ENCODE measurements around the gene CAMTA1. TPM values are rescaled to one million over a fixed set of nuclear protein-coding genes. Genes with fewer than 3 reads are reported as not detected.

Gene CAMTA1
- total RNA-seq, 6 donors from 2014 or later = 38.8 to 74.0 (median 46.1) TPM

DNA sequence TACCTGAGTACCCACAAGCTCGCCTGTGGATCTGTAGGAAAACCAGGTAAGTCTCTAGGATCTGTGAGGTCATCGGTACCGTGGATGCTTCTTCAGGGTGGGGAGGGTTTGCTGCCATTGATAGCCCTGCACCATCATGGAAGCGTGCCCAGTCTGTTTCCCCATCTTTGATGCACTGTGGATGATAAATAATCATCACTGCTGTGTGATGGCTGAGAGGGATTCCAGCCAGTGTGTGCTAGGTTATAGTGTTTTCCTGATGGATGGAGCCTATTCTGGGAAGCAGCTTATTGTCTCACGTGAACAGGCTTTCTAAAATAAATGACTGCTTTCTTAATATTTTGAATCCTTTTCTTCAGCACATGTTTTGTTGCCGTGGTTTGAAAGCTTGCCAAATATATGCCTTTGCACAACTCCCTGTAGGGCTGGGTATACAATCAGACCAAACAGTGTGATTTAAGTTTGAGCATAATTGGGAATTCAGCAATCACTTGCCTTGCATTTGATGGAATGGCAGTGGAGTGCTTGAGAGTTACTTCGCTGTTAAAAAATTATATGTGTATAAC, 113.8 kb downstream of the CAMTA1 start:
- no peaks in the 10 kb centered on the region for H3K36me3 ChIP-seq
- H3K27ac ChIP-seq = no peak overlapping the region
- ATAC-seq (ENCODE audit: low FRiP score in 2 of 2) (no peak), DNase-seq (no peak)
- no peaks in the 10 kb centered on the region for H3K4me1 ChIP-seq
- H3K9me3 ChIP-seq = no peaks in the 10 kb centered on the region
- 78 to 85% methylated on average over 6 to 7 of the region's 7 CpGs for WGBS, 2 donors
- no peaks in the 10 kb centered on the region for H3K27me3 ChIP-seq
- TF ChIP-seq CTCF (IDR thresholded peaks at IDR 0.05) (no peak), POLR2AphosphoS5 (IDR thresholded peaks at IDR 0.05) (no peak), POLR2A (IDR thresholded peaks at IDR 0.05) (no peak), EP300 (IDR thresholded peaks at IDR 0.05) (no peak)
- no peak overlapping the region for H3K4me3 ChIP-seq

- Histone ChIP-seq H3K4me3 (no peak overlapping the region), H3K4me1 (no peaks in the 10 kb centered on the region), H3K9me3 (no peaks in the 10 kb centered on the region), H3K27ac (no peak overlapping the region), H3K36me3 (no peaks in the 10 kb centered on the region), H3K27me3 (no peaks in the 10 kb centered on the region)
- WGBS, 2 donors = 66 to 79% methylated on average over 4 of the region's 4 CpGs
- TF ChIP-seq POLR2A (IDR thresholded peaks at IDR 0.05) = no peak
- no peak for TF ChIP-seq POLR2AphosphoS5 (IDR thresholded peaks at IDR 0.05)
- TF ChIP-seq CTCF (IDR thresholded peaks at IDR 0.05) = no peak
- no peak for TF ChIP-seq EP300 (IDR thresholded peaks at IDR 0.05)
- ATAC-seq (ENCODE audit: low FRiP score in 2 of 2) (no peak), DNase-seq (no peak)
Measured at GRCh38 chr1:6899621-6900020, 114.4 kb downstream of the CAMTA1 start.

- WGBS, 2 donors = 80 to 82% methylated on average over 2 of the region's 2 CpGs
- H3K4me3 ChIP-seq = no peak overlapping the region
- TF ChIP-seq CTCF (IDR thresholded peaks at IDR 0.05) (no peak), EP300 (IDR thresholded peaks at IDR 0.05) (no peak), POLR2AphosphoS5 (IDR thresholded peaks at IDR 0.05) (no peak)
- H3K9me3 ChIP-seq = no peaks in the 10 kb centered on the region
- H3K36me3 ChIP-seq = no peaks in the 10 kb centered on the region
- no peak overlapping the region for H3K27ac ChIP-seq
- no peaks in the 10 kb centered on the region for H3K27me3 ChIP-seq
- ATAC-seq (ENCODE audit: low FRiP score in 2 of 2) = no peak
- peaks cover under 1 to 8% (median 3%) of the 10 kb centered on the region in 4 donors for H3K4me1 ChIP-seq
- DNase-seq = no peak
Measured at GRCh38 chr1:6902153-6902552, 116.9 kb downstream of the CAMTA1 start.

DNA sequence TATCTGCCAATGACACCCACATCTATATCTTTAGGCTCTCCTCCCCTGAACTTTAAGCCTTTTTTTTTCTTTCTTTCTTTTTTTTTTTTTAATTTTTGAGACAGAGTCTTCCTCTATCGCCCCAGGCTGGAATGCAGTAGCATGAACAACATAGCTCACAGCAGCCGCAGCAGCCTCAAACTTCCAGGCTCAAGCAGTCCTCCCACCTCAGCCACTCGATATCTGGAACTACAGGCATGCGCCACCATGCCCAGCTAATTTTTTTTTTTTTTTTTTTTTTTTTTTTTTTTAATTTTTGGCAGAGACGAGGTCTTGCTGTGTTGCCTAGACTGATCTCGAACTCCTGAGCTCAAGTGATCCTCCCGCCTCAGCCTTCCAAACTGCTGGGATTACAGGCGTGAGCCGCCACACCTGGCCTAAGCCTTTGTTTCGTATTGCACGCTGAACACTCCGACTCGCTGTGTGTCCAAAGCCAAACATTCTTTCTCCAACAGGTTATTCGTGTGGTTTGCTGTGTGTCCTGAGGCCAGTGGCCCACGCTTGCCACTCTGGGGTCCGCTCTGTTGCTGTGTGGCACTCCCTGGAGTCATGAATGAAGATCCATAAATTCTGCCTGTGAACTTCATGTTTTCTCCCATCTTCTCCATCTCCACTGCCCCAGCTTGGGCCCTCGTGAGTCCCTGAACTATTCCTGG, 119.4 kb downstream of the CAMTA1 start:
- DNase-seq = no peak
- no peaks in the 10 kb centered on the region for H3K9me3 ChIP-seq
- H3K4me3 ChIP-seq = no peak overlapping the region
- H3K4me1 ChIP-seq = peaks cover 2 to 14% (median 7%) of the 10 kb centered on the region in 4 donors
- no peaks in the 10 kb centered on the region for H3K36me3 ChIP-seq
- H3K27ac ChIP-seq = no peak overlapping the region
- WGBS, 2 donors = 92 to 94% methylated on average over 16 to 17 of the region's 17 CpGs
- ATAC-seq (ENCODE audit: low FRiP score in 2 of 2) = no peak
- no peaks in the 10 kb centered on the region for H3K27me3 ChIP-seq
- no peak for TF ChIP-seq POLR2AphosphoS5 (IDR thresholded peaks at IDR 0.05)
- no peak for TF ChIP-seq POLR2A (IDR thresholded peaks at IDR 0.05)
- no peak for TF ChIP-seq EP300 (IDR thresholded peaks at IDR 0.05)
- no peak for TF ChIP-seq CTCF (IDR thresholded peaks at IDR 0.05)

- no peaks in the 10 kb centered on the region for H3K9me3 ChIP-seq
- H3K27me3 ChIP-seq = no peaks in the 10 kb centered on the region
- no peak for DNase-seq
- TF ChIP-seq EP300 (IDR thresholded peaks at IDR 0.05) = no peak
- TF ChIP-seq POLR2AphosphoS5 (IDR thresholded peaks at IDR 0.05) = no peak
- ATAC-seq (ENCODE audit: low FRiP score in 2 of 2) = no peak
- no peaks in the 10 kb centered on the region for H3K36me3 ChIP-seq
- WGBS, 2 donors = 92 to 94% methylated on average over 8 of the region's 8 CpGs
- peaks cover 2 to 14% (median 7%) of the 10 kb centered on the region in 4 donors for H3K4me1 ChIP-seq
- H3K27ac ChIP-seq = no peak overlapping the region
- H3K4me3 ChIP-seq = no peak overlapping the region
Measured at GRCh38 chr1:6905331-6905730, 120.1 kb downstream of the CAMTA1 start.

Data from upper lobe of left lung (tissue), 6 donors.